Right cardiac atrium (tissue), 5 donors: ENCODE measurements around the gene ATG101. TPM values are rescaled to one million over a fixed set of nuclear protein-coding genes. Genes with fewer than 3 reads are reported as not detected.

Experiments used
- ATAC-seq, 2 donors: fragments of 200-7000 bp; cut with Tn5 transposase; one replicate each; pipeline versions ENCODE4 v1.8.0 to v1.9.1; 2020; ENCODE audit warnings: moderate library complexity in 2 of 2, mild to moderate bottlenecking in 1 of 2
- DNase-seq, 3 donors: peaks; one replicate each; pipeline ENCODE4 v3.0.0-alpha.2; 2020
- H3K27ac ChIP-seq: one replicate; pipeline ENCODE4 v1.5.1; 2013; ENCODE audit warnings: mild to moderate bottlenecking, low read length, control low read depth, moderate library complexity
- H3K27me3 ChIP-seq: one replicate; pipeline ENCODE4 v1.6.1; 2013; ENCODE audit not compliant: control insufficient read depth, insufficient read depth
- H3K4me1 ChIP-seq: one replicate; pipeline ENCODE4 v1.6.1; 2013; ENCODE audit warnings: low read length; ENCODE audit not compliant: control insufficient read depth, insufficient read depth
- H3K4me3 ChIP-seq: one replicate; pipeline ENCODE4 v1.5.1; 2013; ENCODE audit warnings: low read length, control low read depth
- H3K9me3 ChIP-seq: one replicate; pipeline ENCODE4 v1.6.1; 2013; ENCODE audit warnings: low read length; ENCODE audit not compliant: control insufficient read depth
- WGBS: extraction: QIAGEN DNeasy Blood & Tissue Kit; methylation state at CpG from one replicate; pipeline ENCODE4 v1.1.7; 2013; 5-methylcytosine and 5-hydroxymethylcytosine counted together
- intact Hi-C, 4 donors: fragments of 100-400 bp; cut with DNase I; formaldehyde crosslinking; loops; one replicate each; pipeline versions ENCODE4 v1.11.0 to v1.14.0; 2022 to 2023
- polyA plus RNA-seq: library from polyadenylated mRNA; stranded (reverse); fragments of 200-250 nt; gene quantifications from one replicate; pipeline ENCODE4 v1.2.3, GENCODE V29; 2013
- total RNA-seq, 4 donors: library from RNA; stranded (reverse); fragmentation: NEBNext Ultra II Directional; extraction: Animal tissue kit (Norgen Biotek cat#: 25700); gene quantifications; one replicate each; pipeline ENCODE4 v1.2.1, GENCODE V29; 2021
- donor health status: healthy with polysubstance abuse.
- donor health status: DM: no; HTN: yes; CAD: no.
- donor health status: DM: no; HTN: no; CAD: no.
- donor health status: DM: no; HTN: yes; CAD: no; lungs with severe emphysema.
- donor health status: DM: yes; HTN: yes; CAD: no.

ATG101 gene
- total and polyA plus RNA-seq, 5 donors = 24.8 to 33.0 (median 27.7) TPM

DNA sequence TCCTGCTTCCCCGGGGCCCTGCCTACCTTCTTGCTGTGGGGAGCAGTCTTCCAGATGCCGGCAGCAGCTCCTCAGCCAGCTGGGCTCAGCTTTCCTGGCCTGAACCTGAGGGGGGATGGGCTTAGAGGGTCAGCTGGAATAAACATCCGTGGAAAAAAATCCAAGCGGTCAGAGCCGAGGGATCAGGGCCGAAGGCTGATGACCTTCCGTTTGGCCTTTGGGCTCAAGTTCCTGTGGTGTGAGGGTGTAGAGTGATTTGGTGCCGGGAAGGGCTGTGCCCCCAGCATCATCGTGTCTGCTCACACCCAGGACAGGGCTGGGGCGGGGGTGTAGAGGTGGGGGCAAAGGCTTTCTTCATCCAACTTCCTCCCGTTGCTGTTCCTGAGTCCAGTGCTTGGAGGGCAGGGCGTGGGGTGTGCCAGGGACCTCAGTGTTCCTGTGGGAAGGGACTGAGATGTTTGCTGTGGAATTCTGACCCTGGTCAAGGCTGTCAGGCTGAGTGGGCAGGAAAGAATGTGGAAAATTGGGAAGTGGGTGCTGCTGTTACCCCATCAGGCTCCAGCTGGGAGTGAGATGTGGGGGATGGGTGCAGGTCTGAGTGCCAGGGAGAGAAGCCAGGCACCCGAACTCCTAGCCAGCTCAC is 12.4 kb downstream of the ATG101 start:
- Histone ChIP-seq H3K4me1 (peaks cover 8% of the 10 kb centered on the region), H3K4me3 (no peak overlapping the region), H3K27ac (peak overlapping the region; percentile 60), H3K27me3 (no peaks in the 10 kb centered on the region), H3K9me3 (no peaks in the 10 kb centered on the region)
- intact Hi-C loops = loop anchor here in 2 of 4 donors (2.0 to 5.0 kb wide), 3 partner anchors 55 to 80 kb away; no protein-coding TSS in a partner anchor
- ATAC-seq = peak; percentile 71 to 80
- DNase-seq = peak; percentile 69 to 86 (median 85)
- WGBS = 31% methylated on average over 13 of the region's 13 CpGs

DNA sequence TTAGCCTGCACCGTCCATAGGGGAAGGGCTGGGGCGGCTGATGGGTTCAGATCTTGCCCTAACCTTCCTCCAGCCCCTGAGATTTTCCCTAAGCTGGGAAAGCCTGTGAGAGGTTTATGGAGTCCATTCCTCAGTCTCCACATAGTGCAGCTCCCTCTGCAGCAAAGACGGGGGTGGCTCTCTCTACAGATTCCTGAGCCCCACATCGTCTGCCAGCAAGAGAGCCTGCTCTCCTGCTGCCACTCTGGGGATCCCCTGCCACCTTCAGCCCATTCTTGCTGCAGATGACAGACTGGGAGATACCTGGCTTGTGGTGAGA is 12.8 kb downstream of the ATG101 start:
- intact Hi-C loops = loop anchor here in 2 of 4 donors (2.0 to 5.0 kb wide), 3 partner anchors 55 to 80 kb away; no protein-coding TSS in a partner anchor
- WGBS = 47% methylated on average over 4 of the region's 4 CpGs

DNA sequence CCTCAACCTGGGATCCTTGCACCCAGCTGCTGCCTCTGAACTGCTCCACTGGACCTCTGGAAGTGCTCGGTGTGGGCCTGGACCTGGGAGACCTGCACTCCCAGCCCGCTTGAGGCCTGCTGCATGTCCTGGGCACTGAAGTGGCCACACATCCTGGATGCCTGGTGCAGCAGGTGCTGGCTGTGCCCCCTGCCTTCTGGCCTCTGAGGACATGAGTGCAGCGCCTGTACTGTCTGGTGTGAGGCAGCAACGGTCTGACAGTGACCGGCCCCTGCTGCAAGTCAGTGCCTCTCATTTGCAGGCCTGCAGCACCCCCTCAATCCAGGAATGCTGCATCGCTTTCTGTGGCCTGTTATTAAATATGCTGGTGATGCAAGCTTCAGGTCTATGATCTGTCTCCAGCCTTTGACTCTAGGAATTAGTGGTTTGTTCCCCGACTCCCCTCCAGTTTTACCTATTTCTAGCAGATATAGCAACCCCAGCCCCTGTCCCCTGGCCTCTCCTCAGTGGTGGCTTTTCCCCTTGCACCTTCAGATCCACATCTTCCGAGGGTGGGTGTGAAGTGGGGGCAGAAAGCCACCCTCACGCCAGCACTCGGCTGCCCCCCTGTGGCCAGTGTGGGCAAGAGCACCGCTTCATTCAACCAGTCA is 13.3 kb downstream of the ATG101 start:
- Histone ChIP-seq H3K27me3 (no peaks in the 10 kb centered on the region), H3K4me3 (no peak overlapping the region), H3K4me1 (peaks cover 8% of the 10 kb centered on the region), H3K27ac (peak overlapping the region; percentile 60), H3K9me3 (no peaks in the 10 kb centered on the region)
- intact Hi-C loops = loop anchor here in 3 of 4 donors (1.0 to 5.0 kb wide), 4 partner anchors 56 to 81 kb away; no protein-coding TSS in a partner anchor
- WGBS = 32% methylated on average over 11 of the region's 11 CpGs
- ATAC-seq (peak; percentile 34 to 42), DNase-seq (peak; percentile 63 to 86 (median 75))

More for the DNA sequence above, 12.8 kb downstream of the ATG101 start:
- H3K4me1 ChIP-seq = peaks cover 8% of the 10 kb centered on the region
- DNase-seq (no peak), ATAC-seq (no peak)
- H3K4me3 ChIP-seq = no peak overlapping the region
- H3K27ac ChIP-seq = peak overlapping the region; percentile 60
- H3K9me3 ChIP-seq = no peaks in the 10 kb centered on the region
- no peaks in the 10 kb centered on the region for H3K27me3 ChIP-seq

DNA sequence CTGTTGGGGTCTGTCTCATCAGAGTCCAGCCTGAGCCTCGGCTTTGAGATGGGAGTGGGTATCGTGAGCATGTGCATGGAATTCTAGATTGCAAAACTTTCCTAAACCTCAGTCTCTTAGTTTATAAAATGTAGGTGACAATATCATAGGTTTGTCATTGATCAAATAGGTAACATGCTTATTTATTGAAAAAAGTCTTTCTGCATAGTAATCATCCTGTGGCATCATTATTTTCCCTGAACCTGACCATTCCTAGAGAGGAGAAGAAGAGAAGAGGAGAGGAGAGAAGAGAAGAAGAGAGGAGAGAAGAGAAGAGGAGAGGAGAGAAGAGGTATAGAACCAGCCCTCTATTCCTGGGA is 13.8 kb downstream of the ATG101 start:
- 1% methylated on average over 2 of the region's 2 CpGs for WGBS
- H3K27me3 ChIP-seq = no peaks in the 10 kb centered on the region
- no peaks in the 10 kb centered on the region for H3K9me3 ChIP-seq
- H3K4me3 ChIP-seq = no peak overlapping the region
- DNase-seq (no peak), ATAC-seq (no peak)
- intact Hi-C loops = loop anchor here in 3 of 4 donors (1.0 to 5.0 kb wide), 4 partner anchors 56 to 81 kb away; no protein-coding TSS in a partner anchor
- H3K4me1 ChIP-seq = peaks cover 8% of the 10 kb centered on the region
- H3K27ac ChIP-seq = no peak overlapping the region

DNA sequence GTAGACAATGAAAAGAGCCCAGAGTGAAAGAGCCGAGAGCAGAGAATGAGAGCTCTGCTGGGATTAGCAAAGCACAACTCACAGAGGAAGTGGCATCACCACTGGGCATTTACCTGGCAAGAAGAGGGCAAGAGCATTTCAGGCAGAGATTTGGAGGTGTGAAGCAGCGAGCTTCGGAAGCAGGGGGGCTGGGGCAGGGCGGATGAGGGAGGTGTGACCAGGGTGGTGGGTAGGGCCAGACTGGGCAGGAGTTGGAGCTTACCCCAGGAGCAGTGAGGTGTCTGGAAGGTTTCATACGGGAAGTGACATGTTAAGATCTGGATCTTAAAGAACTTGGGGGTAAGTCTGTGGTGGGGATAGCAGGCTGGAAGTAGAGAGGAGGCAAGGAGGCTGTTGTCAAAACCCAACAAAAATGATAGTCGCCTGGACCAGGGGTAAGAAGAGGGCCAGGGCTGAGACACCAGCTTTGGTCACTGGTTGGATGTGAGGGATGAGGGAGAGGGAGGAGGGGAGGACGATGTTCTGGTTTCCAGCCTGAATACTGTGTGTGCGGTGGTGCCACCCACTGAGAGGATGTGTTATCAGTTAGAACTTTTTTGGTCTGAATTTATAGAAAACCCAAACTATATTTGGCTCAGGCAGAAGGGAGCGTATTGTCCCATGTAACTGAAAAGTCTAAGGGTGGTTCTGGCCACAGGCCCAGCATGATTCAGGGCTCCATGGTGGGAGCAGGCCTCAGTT is 14.9 kb downstream of the ATG101 start:
- no peak overlapping the region for H3K4me3 ChIP-seq
- no peak for DNase-seq
- H3K9me3 ChIP-seq = no peaks in the 10 kb centered on the region
- intact Hi-C loops = loop anchor here in 2 of 4 donors (5.0 kb wide), 2 partner anchors 57 to 82 kb away; no protein-coding TSS in a partner anchor
- H3K4me1 ChIP-seq = peaks cover 8% of the 10 kb centered on the region
- H3K27ac ChIP-seq = no peak overlapping the region
- WGBS = 87% methylated on average over 9 of the region's 9 CpGs
- ATAC-seq = no peak
- H3K27me3 ChIP-seq = no peaks in the 10 kb centered on the region

DNA sequence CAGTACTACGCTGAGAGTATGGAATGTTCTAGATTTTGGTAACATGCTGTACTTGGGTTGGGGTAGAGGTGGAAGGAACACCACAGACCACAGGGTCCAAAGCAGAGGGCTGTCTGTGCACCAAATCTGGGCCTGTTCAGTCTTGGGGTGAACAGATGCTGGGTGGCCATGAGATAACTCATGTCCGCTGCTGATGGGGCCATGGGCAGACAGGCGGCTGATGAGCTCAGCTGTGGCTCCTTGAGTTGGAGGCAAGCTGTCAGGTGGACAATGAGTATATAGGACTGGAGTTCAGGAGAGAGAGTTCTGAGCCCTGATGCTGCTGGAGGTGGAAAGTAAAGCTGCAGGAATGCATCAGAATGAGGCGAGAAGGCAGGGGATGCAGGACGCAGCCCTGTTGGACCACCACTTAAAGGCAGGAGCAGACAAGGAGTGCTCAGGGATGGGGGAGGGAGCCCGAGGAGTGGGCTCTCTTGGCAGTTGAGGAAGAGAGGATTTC is 16.0 kb downstream of the ATG101 start:
- intact Hi-C loops = no loop called here
- ATAC-seq (no peak), DNase-seq (no peak)
- no peak overlapping the region for H3K4me3 ChIP-seq
- H3K27me3 ChIP-seq = no peaks in the 10 kb centered on the region
- H3K4me1 ChIP-seq = peaks cover 8% of the 10 kb centered on the region
- H3K27ac ChIP-seq = no peak overlapping the region
- 86% methylated on average over 6 of the region's 6 CpGs for WGBS
- no peaks in the 10 kb centered on the region for H3K9me3 ChIP-seq

DNA sequence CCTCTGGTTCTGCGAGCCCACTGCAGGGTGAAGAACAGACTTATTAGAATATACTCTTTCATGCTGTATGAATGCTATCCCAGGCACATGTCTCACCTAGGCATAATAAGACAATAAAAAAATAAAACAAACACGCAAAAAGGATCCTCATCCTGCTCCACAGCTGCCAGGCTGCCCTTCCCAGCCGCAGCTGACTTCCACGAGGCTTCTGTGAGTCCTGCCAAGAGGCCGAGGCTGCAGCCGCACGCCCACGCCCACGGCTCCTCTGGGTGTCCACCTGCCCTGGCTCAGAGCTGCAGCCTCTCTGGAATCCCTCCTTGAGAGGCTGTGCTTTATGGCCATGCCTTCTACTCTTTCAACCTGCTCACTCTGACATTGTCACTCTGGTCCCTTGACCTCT is 16.6 kb downstream of the ATG101 start:
- intact Hi-C loops = no loop called here
- ATAC-seq = no peak
- Histone ChIP-seq H3K27me3 (no peaks in the 10 kb centered on the region), H3K4me3 (no peak overlapping the region), H3K9me3 (no peaks in the 10 kb centered on the region), H3K27ac (no peak overlapping the region), H3K4me1 (peaks cover 6% of the 10 kb centered on the region)
- peak in 1 of 3 donors; percentile 32 for DNase-seq
- WGBS = 54% methylated on average over 9 of the region's 9 CpGs

DNA sequence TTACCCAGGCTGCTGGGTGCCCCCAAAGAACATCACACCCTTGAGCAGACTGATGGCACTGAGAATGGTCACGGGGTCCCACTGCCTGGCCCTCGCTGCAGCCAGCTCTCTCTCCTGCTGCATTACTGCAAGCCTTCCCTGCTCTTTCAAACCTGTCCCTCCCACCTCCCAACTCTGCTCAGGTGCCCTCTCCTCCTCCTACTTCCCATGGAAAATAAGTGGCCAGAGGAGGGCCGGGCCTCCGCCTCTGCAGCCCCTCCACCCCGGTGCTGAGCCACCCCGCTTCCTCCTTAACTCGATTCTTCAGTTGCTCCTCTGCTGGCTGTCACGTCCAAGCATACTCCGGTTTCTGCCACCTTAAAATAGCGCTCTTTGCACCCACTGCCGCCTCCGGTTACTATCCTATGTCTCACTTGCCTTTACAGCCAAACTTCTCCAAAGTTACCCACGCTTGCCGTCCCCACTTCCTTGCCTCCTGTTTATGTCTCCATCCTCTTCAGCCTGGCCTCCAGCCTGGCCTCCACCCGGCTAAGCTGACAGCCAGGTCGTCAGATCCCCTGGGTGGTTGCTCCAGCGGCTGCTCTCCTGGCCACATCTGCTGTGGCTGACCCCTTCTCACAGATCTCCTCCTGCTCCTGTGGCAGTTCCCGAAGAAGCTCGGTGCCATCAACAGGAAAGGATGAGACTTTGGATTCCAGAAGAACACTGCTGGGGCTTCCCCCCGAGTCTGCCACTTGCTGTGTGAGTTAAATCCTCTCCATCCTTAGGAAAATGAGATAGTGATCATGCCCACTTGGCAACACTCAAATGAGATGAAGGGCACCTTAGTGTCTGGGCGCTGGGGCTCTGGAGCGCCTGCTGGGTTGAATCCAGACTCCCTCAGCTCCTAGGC is 17.4 kb downstream of the ATG101 start:
- intact Hi-C loops = no loop called here
- no peak overlapping the region for H3K4me3 ChIP-seq
- no peak for ATAC-seq

DNA sequence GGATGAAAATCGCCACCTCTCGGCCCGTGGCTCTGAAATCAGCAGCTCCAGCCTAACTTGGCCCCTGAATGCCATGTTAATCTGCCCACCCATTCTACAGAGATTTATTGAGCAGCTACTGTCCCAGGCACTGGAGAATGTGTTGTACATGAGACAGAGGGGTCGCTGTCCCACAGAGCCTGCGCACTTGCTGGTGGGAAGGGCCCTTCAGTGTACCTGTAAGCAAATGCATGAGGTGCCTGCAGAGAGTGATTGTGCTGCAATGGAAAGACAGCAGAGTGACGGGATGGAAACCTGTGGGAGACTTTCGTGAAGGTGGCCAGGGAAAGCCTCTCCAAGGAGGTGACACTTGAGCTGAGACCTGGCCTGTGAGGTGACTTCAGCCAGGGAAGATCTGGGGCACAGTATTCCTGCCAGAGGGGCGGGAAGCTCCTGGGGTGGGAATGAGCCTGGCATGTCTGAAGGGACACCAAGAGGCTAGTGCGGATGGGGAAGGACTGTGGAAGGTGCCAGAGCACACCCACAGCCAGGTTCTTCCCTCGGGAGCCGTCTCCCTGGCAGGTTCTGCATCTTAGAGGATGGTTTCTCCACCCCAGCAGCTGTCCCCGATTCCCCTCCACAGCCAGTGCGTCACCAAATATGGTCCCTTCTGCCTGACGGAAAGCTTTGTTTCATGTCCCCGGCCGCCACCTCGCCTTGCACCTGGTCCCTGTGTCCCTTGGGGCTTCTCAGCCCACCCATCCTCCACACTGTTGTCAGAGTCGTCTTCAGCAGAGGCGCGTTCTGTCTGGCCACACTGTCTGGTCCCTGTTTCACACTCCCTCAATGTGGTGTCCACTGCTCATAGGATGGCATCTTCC is 18.4 kb downstream of the ATG101 start:
- DNase-seq (peak in 1 of 3 donors; percentile 31), ATAC-seq (no peak)
- Histone ChIP-seq H3K4me1 (no peaks in the 10 kb centered on the region), H3K4me3 (no peak overlapping the region), H3K27ac (no peak overlapping the region), H3K9me3 (no peaks in the 10 kb centered on the region), H3K27me3 (no peaks in the 10 kb centered on the region)
- WGBS = 78% methylated on average over 20 of the region's 20 CpGs
- intact Hi-C loops = no loop called here

More for the DNA sequence above, 17.4 kb downstream of the ATG101 start:
- no peaks in the 10 kb centered on the region for H3K27me3 ChIP-seq
- peaks cover 2% of the 10 kb centered on the region for H3K4me1 ChIP-seq
- peak in 1 of 3 donors; percentile 46 for DNase-seq
- H3K27ac ChIP-seq = no peak overlapping the region
- H3K9me3 ChIP-seq = no peaks in the 10 kb centered on the region
- WGBS = 69% methylated on average over 22 of the region's 22 CpGs
